NCI-H2227 (cell line): ENCODE results near the gene LPAR5.

ENCODE experiments used
- DNase-seq: peaks from one replicate; lab custom pipeline; 2025; ENCODE audit not compliant: unreplicated experiment; lab: John Stamatoyannopoulos, UW

LPAR5 gene

DNA sequence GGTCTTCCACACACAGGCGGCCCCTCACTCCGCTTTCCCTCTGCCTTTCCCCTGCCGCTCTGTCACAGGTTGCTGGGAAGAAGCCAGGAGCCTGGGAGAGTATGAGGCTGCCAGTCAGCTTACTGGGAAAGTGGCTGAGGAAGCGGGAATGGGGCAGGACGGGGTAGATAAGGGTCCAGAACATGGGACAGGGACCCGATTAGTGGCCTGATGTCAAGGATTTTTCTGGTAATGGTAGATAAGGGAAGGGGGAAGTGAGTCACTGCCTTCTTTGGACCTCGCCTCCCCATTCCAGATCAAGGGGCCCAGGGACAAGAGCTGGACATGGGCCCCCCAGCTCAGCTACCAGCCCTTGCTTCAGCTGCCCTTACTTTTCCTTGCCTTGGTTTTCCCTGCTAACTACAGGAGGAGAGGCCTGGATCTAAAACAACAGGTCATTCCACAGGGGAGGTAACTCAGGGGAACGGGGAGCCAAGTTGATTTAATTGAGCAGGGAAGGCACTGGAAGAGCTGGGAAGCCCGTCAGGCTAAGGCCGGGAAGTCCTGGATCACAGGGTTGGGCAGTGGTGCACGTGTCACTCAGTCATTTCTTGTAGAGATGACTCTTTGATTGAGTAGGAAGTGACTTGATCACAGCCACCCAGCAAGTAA, 3.5 kb upstream of the LPAR5 start:
- no peak for DNase-seq

- no peak for DNase-seq
Observed at GRCh38 chr12:6638305-6638704, 2.5 kb upstream of the LPAR5 start.

- no peak for DNase-seq
Observed at GRCh38 chr12:6635375-6635855, 344 bp downstream of the LPAR5 start.

DNA sequence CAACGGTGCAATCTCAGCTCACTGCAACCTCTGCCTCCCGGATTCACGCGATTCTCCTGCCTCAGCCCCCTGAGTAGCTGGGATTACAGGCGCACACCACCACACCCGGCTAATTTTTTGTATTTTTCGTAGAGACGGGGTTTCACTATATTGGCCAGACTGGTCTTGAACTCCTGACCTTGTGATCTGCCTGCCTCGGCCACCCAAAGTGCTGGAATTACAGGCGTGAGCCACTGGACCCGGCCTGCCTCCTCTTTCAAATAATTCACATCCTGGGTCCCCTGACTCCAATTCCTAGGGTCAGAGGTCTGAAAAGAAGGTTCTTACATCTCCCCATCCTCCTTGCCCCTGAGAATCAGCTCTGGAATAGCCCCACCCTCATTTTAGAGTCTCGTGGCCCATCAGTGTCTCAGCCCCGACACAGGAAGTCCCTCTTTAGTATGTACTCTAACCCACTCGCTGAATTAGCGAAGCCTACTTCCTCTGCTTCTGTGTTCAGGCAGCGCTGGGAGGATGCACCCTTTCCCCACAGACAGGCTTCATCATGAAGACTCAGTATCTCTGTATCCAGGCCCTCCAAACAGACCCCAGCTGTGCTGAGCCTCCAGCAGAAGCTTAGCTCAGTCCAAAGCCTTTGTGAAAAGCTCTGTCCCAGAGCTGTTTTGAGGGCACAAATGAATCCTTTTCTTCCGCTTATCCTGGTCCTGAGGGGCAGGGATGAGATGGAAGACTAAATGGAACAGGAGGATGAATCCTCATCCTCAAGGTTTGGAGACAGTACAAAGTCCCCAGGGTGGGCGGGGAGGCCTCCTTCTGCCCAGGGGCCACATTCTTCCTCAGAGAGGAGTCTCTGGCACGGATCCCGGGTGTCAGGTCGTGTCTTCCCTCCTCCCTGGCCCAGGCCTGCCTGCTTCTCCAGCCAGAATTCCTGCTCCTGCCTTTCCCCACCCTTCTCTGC, 3.5 kb downstream of the LPAR5 start:
- no peak for DNase-seq

- no peak for DNase-seq
Observed at GRCh38 chr12:6631549-6631961, 4.2 kb downstream of the LPAR5 start.

DNA sequence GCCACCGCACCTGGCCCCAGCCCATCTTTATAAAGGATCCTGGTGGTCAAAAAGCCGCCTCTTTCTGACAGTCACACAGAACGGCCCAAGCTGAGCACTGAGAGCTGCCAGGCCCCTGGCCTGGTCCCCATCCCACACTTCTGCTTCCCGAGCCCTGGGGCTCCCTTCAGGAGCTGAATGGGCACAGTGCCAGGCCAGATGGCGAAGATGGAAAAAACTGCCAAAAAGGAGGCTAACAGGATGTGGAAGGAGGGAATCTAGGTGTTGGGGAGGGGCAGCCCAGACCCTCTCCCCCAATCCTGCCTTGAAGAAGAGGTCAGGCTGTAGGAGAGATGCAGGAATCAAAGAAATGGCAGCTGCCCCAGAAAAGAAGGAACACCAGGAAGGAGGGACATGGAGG, 5.0 kb downstream of the LPAR5 start:
- DNase-seq, result no peak

- DNase-seq, result peak; percentile 26
Observed at GRCh38 chr12:6627616-6628015, 8.1 kb downstream of the LPAR5 start.

GRCh38 chr12:6626654-6627283, 9.0 kb downstream of the LPAR5 start:
- DNase-seq, result peak; percentile 20

- DNase-seq, result no peak
Observed at GRCh38 chr12:6620885-6621274, 14.9 kb downstream of the LPAR5 start.

DNA sequence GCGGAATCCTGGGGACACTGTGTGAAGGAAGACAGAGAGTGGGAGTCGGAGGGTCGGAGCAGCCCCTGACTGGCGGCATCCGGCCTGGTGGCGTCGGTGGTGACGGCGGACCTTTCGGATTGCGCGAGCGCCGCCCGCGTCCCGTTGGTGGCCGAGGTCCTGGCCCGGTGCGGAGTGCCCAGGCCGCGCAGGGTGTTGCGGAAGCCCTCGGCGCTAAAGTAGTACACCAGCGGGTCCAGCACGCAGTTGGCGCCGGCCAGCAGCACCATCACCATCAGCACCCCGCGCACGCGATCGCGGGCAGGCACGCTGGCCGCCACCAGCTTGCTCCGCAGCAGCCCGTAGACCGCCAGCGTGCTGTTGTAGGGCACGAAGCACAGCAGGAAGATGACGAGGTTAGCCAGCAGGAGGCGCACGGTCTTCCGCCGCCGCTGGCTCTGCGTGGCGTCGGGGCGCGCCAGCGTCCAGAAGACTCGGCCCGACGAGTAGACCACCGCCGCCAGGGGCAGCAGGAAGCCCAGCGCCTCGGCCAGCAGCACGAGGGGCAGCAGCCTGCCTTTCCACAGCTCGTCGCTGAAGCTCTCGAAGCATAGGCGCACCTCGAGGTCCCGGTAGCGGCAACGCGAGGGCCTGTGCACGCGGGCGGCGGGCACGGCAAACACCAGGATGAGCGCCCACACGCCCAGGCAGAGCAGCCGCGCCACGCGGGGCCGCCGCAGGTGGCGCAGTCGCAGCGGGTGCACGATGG, 15.4 kb downstream of the LPAR5 start:
- no peak for DNase-seq

- no peak for DNase-seq
Observed at GRCh38 chr12:6618483-6619225, 17.1 kb downstream of the LPAR5 start.

DNA sequence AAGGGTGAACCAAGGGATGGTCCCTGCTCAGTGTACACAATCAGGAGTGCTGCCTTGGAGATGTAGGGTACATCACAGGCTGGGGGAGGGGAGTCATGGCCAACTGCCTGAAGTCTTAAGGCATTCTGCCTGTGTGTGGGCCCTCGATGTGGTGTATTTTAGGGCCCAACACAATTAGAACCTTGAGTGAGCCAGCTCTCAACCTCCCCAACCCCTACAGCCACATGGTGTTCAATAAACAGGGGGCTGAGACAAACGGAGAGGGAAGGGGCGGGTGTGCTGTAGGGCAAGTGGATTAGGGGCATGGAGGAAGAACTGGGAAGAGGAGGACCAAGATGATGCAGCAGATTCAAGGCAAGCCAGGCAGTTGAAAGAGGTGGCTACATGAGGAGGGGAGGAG, 20.0 kb downstream of the LPAR5 start:
- no peak for DNase-seq

DNA sequence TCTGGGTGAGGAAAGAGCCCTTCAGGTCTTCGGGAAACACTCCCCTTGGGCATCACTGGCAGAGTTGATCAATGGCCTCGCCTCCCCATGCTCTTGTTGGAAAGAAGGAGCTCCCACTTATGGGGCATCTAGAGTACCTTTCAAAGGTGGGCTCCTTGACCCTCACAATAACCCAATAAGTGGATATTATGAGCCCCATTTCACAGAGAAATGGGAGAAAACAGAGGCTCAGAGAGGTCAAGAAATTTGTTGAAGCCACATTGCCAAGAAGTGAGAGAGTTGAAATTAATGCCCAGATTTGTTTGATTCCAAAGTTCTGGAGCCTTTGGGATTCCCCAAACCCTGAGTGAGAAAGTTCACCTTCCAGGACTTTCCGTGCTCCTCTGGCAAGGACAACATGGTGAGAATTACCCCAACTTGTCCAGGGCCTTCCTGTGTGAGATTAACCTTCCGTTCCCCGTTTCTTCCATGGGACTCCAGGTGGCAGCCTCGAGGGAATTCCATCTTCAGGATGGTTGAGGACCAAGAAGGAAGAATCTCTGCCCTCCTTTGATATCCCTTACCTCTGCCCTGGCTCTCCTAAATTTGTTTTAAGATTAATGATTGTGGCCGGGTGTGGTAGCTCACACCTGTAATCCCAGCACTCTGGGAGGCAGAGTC, 21.1 kb downstream of the LPAR5 start:
- DNase-seq, result peak; percentile 17

- peak; percentile 94 for DNase-seq
Observed at GRCh38 chr12:6613776-6614512, 21.8 kb downstream of the LPAR5 start.

GRCh38 chr12:6613015-6613775, 22.6 kb downstream of the LPAR5 start:
- DNase-seq, result peak; percentile 91

DNA sequence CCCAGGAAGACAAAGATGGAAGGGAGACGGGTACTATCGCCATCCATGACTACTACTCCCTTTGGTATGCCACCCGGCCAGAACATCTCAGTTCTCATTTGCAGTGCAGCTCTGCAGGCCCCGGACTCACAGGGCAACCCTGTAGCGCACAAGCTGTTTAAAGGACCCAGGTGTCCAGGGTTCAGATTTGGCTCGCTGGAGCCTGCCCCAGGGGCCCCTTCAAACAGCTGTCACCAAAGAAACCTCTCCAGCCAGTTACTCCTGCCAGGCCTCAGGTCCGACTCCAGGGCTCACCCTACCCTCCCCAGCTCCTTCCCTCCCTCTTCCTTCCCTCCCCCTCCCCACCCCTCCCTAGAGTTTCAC, 23.1 kb downstream of the LPAR5 start:
- no peak for DNase-seq

- no peak for DNase-seq
Observed at GRCh38 chr12:6612247-6612646, 23.5 kb downstream of the LPAR5 start.

GRCh38 chr12:6608592-6609281, 27.0 kb downstream of the LPAR5 start:
- DNase-seq, result no peak
